ENCODE measurements around the gene RXRA. TPM values are rescaled to one million over a fixed set of nuclear protein-coding genes. Genes with fewer than 3 reads are reported as not detected.

The RXRA gene
- total and polyA plus RNA-seq, 2 of the 13 experiments (the other 11 are each of a cell fraction or from before 2014, with no cell fraction given): 18.9 to 29.2 TPM

GRCh38 chr9:134342746-134343115 is 16.5 kb downstream of the RXRA start (continued):
- no peak for TF ChIP-seq ZBTB10 (CRISPR knock-in tag; IDR thresholded peaks at IDR 0.05; ENCODE audit: borderline replicate concordance)
- no peak for TF ChIP-seq PCBP2 (optimal IDR thresholded peaks at IDR 0.05; ENCODE audit: low read depth, low read length, poor library complexity, severe bottlenecking)
- TF ChIP-seq ZFP82 (CRISPR knock-in tag; IDR thresholded peaks at IDR 0.05; ENCODE audit: borderline replicate concordance): no peak
- TF ChIP-seq ZNF747 (CRISPR knock-in tag; IDR thresholded peaks at IDR 0.05; ENCODE audit: borderline replicate concordance): no peak

- Histone ChIP-seq H3K4me3 (replicated peaks in 1 of 3; ENCODE audit: insufficient read depth in 1 of 3, low read depth in 2 of 3, low read length in 3 of 3) (no peak overlapping the region), H3K27me3 (ENCODE audit: control insufficient read depth in 1 of 2, insufficient read depth in 2 of 2, low read length in 2 of 2) (no peaks in the 10 kb centered on the region), H3K79me2 (ENCODE audit: insufficient read depth, low read length) (peaks cover 97% of the 10 kb centered on the region), H3K9ac (ENCODE audit: insufficient read depth, low read depth, low read length) (no peak overlapping the region), H4K20me1 (ENCODE audit: insufficient read depth, low read length) (peaks cover 84% of the 10 kb centered on the region), H3K4me2 (ENCODE audit: low read depth, low read length) (no peak overlapping the region), H3K36me3 (replicated peaks in 1 of 2; ENCODE audit: control insufficient read depth in 1 of 2, insufficient read depth in 2 of 2, low read length in 2 of 2) (peaks cover 4 to 9% of the 10 kb centered on the region in 2 experiments; a peak in 4 of 5 replicates), H3K27ac (ENCODE audit: extremely low read length, insufficient read depth, low read length) (no peak overlapping the region), H2AFZ (ENCODE audit: low read length) (no peak overlapping the region), H3K9me3 (ENCODE audit: low read length) (no peaks in the 10 kb centered on the region), H3K4me1 (ENCODE audit: insufficient read depth, low read length) (peaks cover 14% of the 10 kb centered on the region)
- no TSS peak for BruUV-seq (replicated peaks)
- ChIA-PET POLR2A (interaction anchor here (1.8 kb wide), 1 partner anchor 15 kb away, joined by 5 read pairs; no protein-coding TSS in a partner anchor), CTCF (ENCODE audit: low intra/inter-chr PET ratio, low total read pairs) (no interaction called here)
- 87% methylated on average over 7 of the region's 16 CpGs for whole genome bisulfite sequencing (ENCODE audit: low lambda C conversion rate)
- in situ Hi-C loops (cut with HindIII; ENCODE audit: extremely low pct_ligation_motif_present, low pct_unique_long_range_greater_than_20kb): no loop called here
- no peak for DNase-seq (ENCODE audit: low spot score)
- no peak for FAIRE-seq
- no peak for ATAC-seq
- intact Hi-C loops (cut with micrococcal nuclease; ENCODE audit: unreplicated experiment): no loop called here
- TF ChIP-seq HNF1A (IDR thresholded peaks at IDR 0.05; ENCODE audit: low read depth) (no peak), HNF1A (CRISPR knock-in tag; IDR thresholded peaks at IDR 0.05; ENCODE audit: borderline replicate concordance) (no peak)
Measured at GRCh38 chr9:134343637-134344036, 17.4 kb downstream of the RXRA start.
